ENCODE data around the gene OSBPL10. TPM values are rescaled to one million over a fixed set of nuclear protein-coding genes. Genes with fewer than 3 reads are reported as not detected.

The OSBPL10 gene
- polyA plus RNA-seq, 6 donors from 2014 or later = 28.7 to 65.6 (median 40.0) TPM

DNA sequence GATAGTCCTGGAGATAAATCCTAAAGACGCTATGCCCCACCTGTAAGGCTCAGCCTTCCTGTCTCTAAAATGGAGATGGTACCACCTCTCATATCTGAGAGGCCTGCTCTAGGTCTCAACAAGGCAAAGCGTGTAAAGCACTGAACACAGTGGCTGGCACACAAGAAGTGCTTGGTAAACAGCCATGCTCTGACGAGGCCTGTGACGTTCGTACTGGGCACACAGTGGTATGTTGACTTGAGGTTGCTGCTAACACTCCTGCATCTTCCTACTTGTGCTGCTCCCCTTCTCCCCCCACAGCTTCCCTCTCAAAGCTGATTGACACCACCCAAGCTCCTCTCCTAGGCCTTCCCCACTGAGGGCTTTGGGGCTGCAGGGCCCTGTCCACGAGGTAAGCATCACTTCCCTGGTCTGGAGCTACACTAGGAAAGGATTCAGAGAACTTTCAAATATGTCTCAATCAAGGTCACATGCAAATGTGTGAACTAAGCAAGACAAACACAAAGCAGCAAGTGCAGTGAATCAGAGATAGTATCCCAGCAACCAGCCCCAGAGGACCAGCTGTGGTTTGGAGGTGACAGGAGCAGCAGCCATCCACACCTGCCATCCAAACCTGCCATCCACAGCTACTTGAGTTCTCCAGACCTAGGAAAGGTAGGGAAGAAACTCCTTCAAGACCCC lies 270.8 kb downstream of the OSBPL10 start:
- H3K4me3 Mint-ChIP-seq = no peak overlapping the region
- no peaks in the 10 kb centered on the region for H3K27me3 Mint-ChIP-seq
- ATAC-seq (ENCODE audit: low read depth in 2 of 2) (peak in 1 of 2 donors; percentile 27), DNase-seq (no peak)
- peak overlapping the region in 4 of 6 donors; percentile 34 to 74 (median 59) for H3K27ac Mint-ChIP-seq
- peaks cover 51 to 54% of the 10 kb centered on the region in 2 donors for H3K36me3 Mint-ChIP-seq
- H3K4me1 Mint-ChIP-seq = peaks cover 57 to 99% (median 72%) of the 10 kb centered on the region in 3 donors
- H3K9me3 Mint-ChIP-seq = peaks cover 0 to 10% (median 5%) of the 10 kb centered on the region in 7 donors

- H3K36me3 Mint-ChIP-seq = peaks cover 46 to 48% of the 10 kb centered on the region in 2 donors
- H3K27ac Mint-ChIP-seq = peak overlapping the region in 5 of 6 donors; percentile 29 to 80 (median 63)
- DNase-seq = no peak
- no peaks in the 10 kb centered on the region for H3K27me3 Mint-ChIP-seq
- ATAC-seq (ENCODE audit: low read depth in 2 of 2) = no peak
- H3K4me3 Mint-ChIP-seq = no peak overlapping the region
- H3K4me1 Mint-ChIP-seq = peaks cover 56 to 99% (median 73%) of the 10 kb centered on the region in 3 donors
- peaks cover 0 to 10% (median 5%) of the 10 kb centered on the region in 7 donors for H3K9me3 Mint-ChIP-seq
Measured at GRCh38 chr3:31709526-31709925, 271.5 kb downstream of the OSBPL10 start.

GRCh38 chr3:31709005-31709404 lies 272.1 kb downstream of the OSBPL10 start:
- H3K4me3 Mint-ChIP-seq = peak overlapping the region in 1 of 8 donors; percentile 17
- peaks cover 41 to 43% of the 10 kb centered on the region in 2 donors for H3K36me3 Mint-ChIP-seq

GRCh38 chr3:31707286-31707685 lies 273.8 kb downstream of the OSBPL10 start:
- Mint-ChIP-seq H3K4me1 (peaks cover 42 to 83% (median 57%) of the 10 kb centered on the region in 3 donors), H3K4me3 (no peak overlapping the region), H3K27me3 (no peaks in the 10 kb centered on the region), H3K27ac (peak overlapping the region in 2 of 6 donors; percentile 39 to 62), H3K9me3 (no peaks in the 10 kb centered on the region), H3K36me3 (peaks cover 32 to 34% of the 10 kb centered on the region in 2 donors)
- ATAC-seq (ENCODE audit: low read depth in 2 of 2) = no peak
- DNase-seq = no peak

More at GRCh38 chr3:31709005-31709404, 272.1 kb downstream of the OSBPL10 start:
- Mint-ChIP-seq H3K9me3 (peaks cover 0 to 10% (median 5%) of the 10 kb centered on the region in 7 donors), H3K4me1 (peaks cover 51 to 98% (median 68%) of the 10 kb centered on the region in 3 donors), H3K27ac (peak overlapping the region in 4 of 6 donors; percentile 8 to 80 (median 42)), H3K27me3 (no peaks in the 10 kb centered on the region)
- DNase-seq (no peak), ATAC-seq (ENCODE audit: low read depth in 2 of 2) (no peak)

DNA sequence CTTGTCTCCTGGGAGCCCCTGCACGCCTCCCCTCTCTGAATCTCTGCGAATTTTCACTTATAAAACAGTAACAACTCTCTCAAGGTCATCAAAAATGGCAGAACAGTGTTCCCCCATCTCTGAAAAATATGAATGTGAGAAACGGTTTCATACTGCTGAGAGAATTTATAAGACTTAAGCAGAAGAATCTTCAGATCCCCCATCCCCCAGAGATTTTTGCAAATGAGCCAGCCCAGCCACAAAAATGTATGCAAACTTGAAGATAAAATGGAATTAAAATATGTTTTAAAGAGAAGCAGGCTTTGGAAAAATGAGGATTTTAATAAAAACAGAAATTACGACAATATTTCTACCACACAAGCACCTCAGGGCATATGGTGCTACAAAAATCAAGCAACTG lies 275.3 kb downstream of the OSBPL10 start:
- DNase-seq (no peak), ATAC-seq (ENCODE audit: low read depth in 2 of 2) (no peak)
- Mint-ChIP-seq H3K4me1 (peaks cover 26 to 72% (median 43%) of the 10 kb centered on the region in 3 donors), H3K9me3 (no peaks in the 10 kb centered on the region), H3K36me3 (peaks cover 39 to 45% of the 10 kb centered on the region in 2 donors), H3K4me3 (no peak overlapping the region), H3K27ac (peak overlapping the region in 2 of 6 donors; percentile 73 to 74), H3K27me3 (no peaks in the 10 kb centered on the region)

DNA sequence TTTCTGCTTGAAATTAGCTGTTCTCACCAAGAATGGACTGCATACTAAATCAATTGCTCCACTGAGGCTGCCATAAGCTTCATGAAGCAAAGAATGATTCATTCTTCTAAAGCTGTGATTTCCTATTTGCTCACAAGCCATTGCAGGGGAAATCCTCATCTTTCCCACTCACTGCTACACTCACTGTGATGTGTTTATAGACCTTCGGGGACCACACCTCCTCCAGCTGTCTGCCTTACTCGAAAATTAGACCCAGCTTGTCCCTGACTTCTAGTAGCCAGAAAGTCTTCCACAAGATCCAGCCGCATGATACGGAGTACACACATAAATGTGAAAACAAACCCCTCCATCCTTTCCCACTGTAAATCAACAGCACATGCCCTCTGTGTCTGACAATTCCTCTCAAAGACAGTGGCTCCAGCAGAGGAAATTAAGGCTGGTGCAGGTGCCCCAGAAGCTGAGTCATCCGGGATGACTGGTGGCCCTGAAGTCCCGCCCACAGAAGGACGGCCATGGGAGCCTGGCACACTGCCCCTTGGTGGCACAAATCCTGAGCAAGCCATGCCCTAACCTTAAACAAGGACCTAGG lies 276.4 kb downstream of the OSBPL10 start:
- Mint-ChIP-seq H3K4me1 (peaks cover 16 to 61% (median 36%) of the 10 kb centered on the region in 3 donors), H3K27me3 (no peaks in the 10 kb centered on the region), H3K36me3 (peaks cover 43 to 47% of the 10 kb centered on the region in 2 donors), H3K9me3 (no peaks in the 10 kb centered on the region), H3K4me3 (no peak overlapping the region), H3K27ac (peak overlapping the region in 5 of 6 donors; percentile 35 to 84 (median 73))
- ATAC-seq (ENCODE audit: low read depth in 2 of 2) = no peak
- DNase-seq = no peak

DNA sequence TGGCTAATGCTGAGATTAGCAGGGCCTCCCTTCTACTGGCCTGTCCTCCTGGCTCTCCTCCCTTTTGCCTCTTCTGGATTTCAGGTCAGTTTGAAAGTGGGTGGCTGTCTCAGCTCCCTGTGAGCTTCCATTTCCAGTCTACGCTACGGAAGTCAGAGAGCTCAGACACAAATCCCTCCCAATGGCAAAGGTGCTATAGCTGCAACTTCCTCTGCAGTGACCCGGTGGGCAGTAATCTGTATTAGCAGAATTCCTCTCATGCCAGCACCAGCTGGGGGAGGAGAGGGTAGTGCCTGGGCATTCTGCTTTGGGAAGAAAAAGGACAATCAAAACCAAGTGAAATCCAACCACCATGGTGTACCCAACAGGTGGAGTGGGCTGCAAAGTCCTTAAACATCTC lies 276.9 kb downstream of the OSBPL10 start:
- H3K27ac Mint-ChIP-seq = peak overlapping the region in 3 of 6 donors; percentile 52 to 95 (median 73)
- peaks cover 41 to 43% of the 10 kb centered on the region in 2 donors for H3K36me3 Mint-ChIP-seq
- DNase-seq = no peak
- H3K4me1 Mint-ChIP-seq = peaks cover 11 to 56% (median 31%) of the 10 kb centered on the region in 3 donors
- H3K9me3 Mint-ChIP-seq = no peaks in the 10 kb centered on the region
- no peak overlapping the region for H3K4me3 Mint-ChIP-seq
- ATAC-seq (ENCODE audit: low read depth in 2 of 2) = no peak
- H3K27me3 Mint-ChIP-seq = no peaks in the 10 kb centered on the region

DNA sequence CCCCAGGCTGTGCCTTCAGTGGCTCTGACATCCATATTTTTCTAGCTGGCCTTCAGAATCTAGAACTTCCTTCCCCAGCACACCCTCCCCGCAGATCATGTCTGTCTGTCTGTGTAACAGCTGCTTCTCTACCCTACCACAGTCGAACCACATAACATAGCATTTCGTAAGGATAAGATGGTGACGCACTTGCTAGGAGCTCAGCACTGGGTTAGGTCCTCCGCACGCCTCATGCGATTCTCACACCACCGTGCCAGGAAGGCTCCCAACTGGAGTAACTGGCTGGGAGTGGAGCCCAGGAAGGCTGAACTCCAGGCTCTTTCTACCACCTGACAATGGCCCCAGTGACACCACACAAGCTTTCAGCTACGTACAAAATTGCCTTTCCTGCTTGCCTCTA lies 279.8 kb downstream of the OSBPL10 start:
- peak overlapping the region in 4 of 6 donors; percentile 16 to 89 (median 52) for H3K27ac Mint-ChIP-seq
- ATAC-seq (ENCODE audit: low read depth in 2 of 2) (no peak), DNase-seq (no peak)
- peaks cover 41 to 43% of the 10 kb centered on the region in 2 donors for H3K36me3 Mint-ChIP-seq
- H3K4me1 Mint-ChIP-seq = peaks cover 9 to 35% (median 20%) of the 10 kb centered on the region in 3 donors
- peaks cover 0 to 7% (median 0%) of the 10 kb centered on the region in 7 donors for H3K9me3 Mint-ChIP-seq
- H3K4me3 Mint-ChIP-seq = peak overlapping the region in 1 of 8 donors; percentile 25
- H3K27me3 Mint-ChIP-seq = no peaks in the 10 kb centered on the region

DNA sequence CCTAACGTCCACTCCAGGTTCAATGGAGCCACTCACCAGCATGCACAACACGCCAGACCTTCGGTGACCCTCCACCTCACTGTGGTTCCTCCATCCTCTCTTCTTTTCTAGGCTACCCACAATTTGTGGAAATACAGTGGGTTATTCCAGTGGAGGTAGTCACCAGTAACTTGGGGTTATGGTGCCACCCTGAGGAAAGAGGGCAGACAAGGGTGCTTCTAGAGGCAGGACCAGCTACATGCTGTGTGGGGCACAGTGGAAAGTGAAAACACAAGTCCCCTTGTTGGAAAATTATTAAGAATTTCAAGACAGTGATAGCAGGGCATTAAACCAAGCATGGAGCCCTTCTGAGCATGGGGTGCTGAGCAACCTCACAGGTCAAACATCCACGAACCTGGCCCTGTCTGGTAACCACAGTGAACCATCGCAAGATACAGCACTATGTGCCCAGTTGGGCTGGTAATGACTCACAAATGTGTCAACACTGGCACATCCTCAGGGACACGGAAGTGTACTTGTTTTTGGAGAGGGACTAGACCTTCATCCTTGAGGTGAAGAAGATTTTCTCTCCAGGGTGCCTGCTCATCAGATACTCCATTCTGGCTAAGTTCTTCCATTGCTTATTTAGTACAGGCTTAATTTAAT lies 281.6 kb downstream of the OSBPL10 start:
- Mint-ChIP-seq H3K4me1 (peaks cover 3 to 16% (median 7%) of the 10 kb centered on the region in 3 donors), H3K36me3 (peaks cover 37 to 41% of the 10 kb centered on the region in 2 donors), H3K4me3 (no peak overlapping the region), H3K27ac (peak overlapping the region in 2 of 6 donors; percentile 14 to 19), H3K9me3 (peaks cover 0 to 7% (median 0%) of the 10 kb centered on the region in 7 donors), H3K27me3 (no peaks in the 10 kb centered on the region)
- ATAC-seq (ENCODE audit: low read depth in 2 of 2) (no peak), DNase-seq (no peak)

GRCh38 chr3:31696815-31697548 lies 284.1 kb downstream of the OSBPL10 start:
- DNase-seq (no peak), ATAC-seq (ENCODE audit: low read depth in 2 of 2) (no peak)
- Mint-ChIP-seq H3K36me3 (peaks cover 38 to 43% of the 10 kb centered on the region in 2 donors), H3K9me3 (peaks cover 0 to 7% (median 0%) of the 10 kb centered on the region in 7 donors), H3K4me1 (peaks cover 3 to 11% (median 10%) of the 10 kb centered on the region in 3 donors), H3K27me3 (no peaks in the 10 kb centered on the region), H3K4me3 (no peak overlapping the region), H3K27ac (no peak overlapping the region)

- H3K27ac Mint-ChIP-seq = no peak overlapping the region
- H3K36me3 Mint-ChIP-seq = peaks cover 38 to 40% of the 10 kb centered on the region in 2 donors
- ATAC-seq (ENCODE audit: low read depth in 2 of 2) = no peak
- no peak overlapping the region for H3K4me3 Mint-ChIP-seq
- no peaks in the 10 kb centered on the region for H3K27me3 Mint-ChIP-seq
- no peak for DNase-seq
- H3K4me1 Mint-ChIP-seq = peaks cover 3 to 12% (median 9%) of the 10 kb centered on the region in 3 donors
- peaks cover 0 to 9% (median 2%) of the 10 kb centered on the region in 7 donors for H3K9me3 Mint-ChIP-seq
Measured at GRCh38 chr3:31696009-31696297, 285.1 kb downstream of the OSBPL10 start.

DNA sequence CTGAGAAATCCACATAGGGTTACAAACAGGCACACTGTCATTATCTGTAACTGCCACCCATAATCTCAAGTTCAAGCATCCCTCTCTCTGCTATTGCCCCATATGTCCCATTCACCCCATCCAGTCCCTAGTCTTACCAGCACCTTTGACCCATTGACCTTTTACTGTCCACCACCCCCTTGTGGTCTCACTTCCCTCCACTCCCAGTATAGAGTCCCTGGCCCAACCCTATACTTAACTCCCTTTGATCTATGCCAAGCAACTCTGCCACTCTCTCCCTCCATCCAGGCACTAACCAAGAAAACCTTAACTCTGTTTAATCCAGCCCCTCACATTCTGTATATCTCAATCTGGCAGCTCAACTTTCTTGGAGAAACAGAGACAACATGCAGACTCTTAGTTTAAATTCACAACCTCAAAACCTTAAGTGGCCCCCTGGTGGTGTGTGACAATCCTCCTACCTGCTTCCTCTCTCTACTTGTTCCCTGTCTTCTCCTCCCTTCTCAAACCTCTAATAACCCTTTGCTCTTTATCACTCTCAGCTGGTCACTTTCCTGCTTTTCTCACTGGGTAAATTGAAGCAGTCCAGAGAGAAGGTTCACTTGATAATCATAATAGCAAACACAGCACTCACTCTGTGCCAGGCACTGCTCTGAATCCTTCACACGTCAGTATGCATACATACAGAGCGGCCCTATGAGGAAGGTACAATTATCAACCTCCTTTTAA lies 285.6 kb downstream of the OSBPL10 start:
- no peaks in the 10 kb centered on the region for H3K27me3 Mint-ChIP-seq
- H3K36me3 Mint-ChIP-seq = peaks cover 38 to 40% of the 10 kb centered on the region in 2 donors
- peaks cover 0 to 13% (median 5%) of the 10 kb centered on the region in 7 donors for H3K9me3 Mint-ChIP-seq
- H3K27ac Mint-ChIP-seq = no peak overlapping the region
- peaks cover 3 to 17% (median 13%) of the 10 kb centered on the region in 3 donors for H3K4me1 Mint-ChIP-seq
- no peak overlapping the region for H3K4me3 Mint-ChIP-seq
- ATAC-seq (ENCODE audit: low read depth in 2 of 2) (no peak), DNase-seq (no peak)

Data from naive B cell (primary cell).